KMS-11 (cell line): ENCODE measurements around the gene GSTM3.

Source experiments
- H2AFZ ChIP-seq: fragments of 200-600 bp; sonication (generic); 2 replicates; pipeline ENCODE4 v1.6.1; 2016; ENCODE audit warnings: antibody characterized with exemption, mixed run types, low read depth
- H3K27ac ChIP-seq: fragments of 200-600 bp; sonication (generic); 2 replicates; pipeline ENCODE4 v1.6.1; 2016; ENCODE audit warnings: mild to moderate bottlenecking, mixed run types
- H3K27me3 ChIP-seq: fragments of 200-600 bp; sonication (generic); 2 replicates; pipeline ENCODE4 v1.6.1; 2017; ENCODE audit warnings: mild to moderate bottlenecking, low read depth, mixed run types, moderate library complexity; ENCODE audit not compliant: insufficient read depth
- H3K36me3 ChIP-seq: fragments of 200-600 bp; sonication (generic); 2 replicates; pipeline ENCODE4 v1.6.1; 2017; ENCODE audit warnings: mild to moderate bottlenecking, mixed run types; ENCODE audit not compliant: insufficient read depth
- H3K4me1 ChIP-seq: fragments of 200-600 bp; sonication (generic); 2 replicates; pipeline ENCODE4 v1.6.1; 2016; ENCODE audit warnings: mild to moderate bottlenecking, low read depth, mixed run types; ENCODE audit not compliant: poor library complexity, severe bottlenecking
- H3K4me2 ChIP-seq: fragments of 200-600 bp; sonication (generic); 2 replicates; pipeline ENCODE4 v1.7.0; 2016; ENCODE audit warnings: mild to moderate bottlenecking, mixed run types
- H3K4me3 ChIP-seq: fragments of 200-600 bp; sonication (generic); IDR thresholded peaks from 2 replicates; pipeline ENCODE4 v1.6.1; 2017; ENCODE audit warnings: low read depth, low read length, mixed read lengths; ENCODE audit not compliant: insufficient read depth
- H3K79me2 ChIP-seq: fragments of 200-600 bp; sonication (generic); 2 replicates; pipeline ENCODE4 v1.6.1; 2016; ENCODE audit warnings: low read depth, mixed run types; ENCODE audit not compliant: insufficient read depth
- H3K9ac ChIP-seq: fragments of 200-600 bp; sonication (generic); 2 replicates; pipeline ENCODE4 v1.6.1; 2016; ENCODE audit warnings: mild to moderate bottlenecking, mixed run types
- H4K20me1 ChIP-seq: fragments of 200-600 bp; sonication (generic); 2 replicates; pipeline ENCODE4 v1.6.1; 2016; ENCODE audit warnings: mild to moderate bottlenecking, mixed run types; ENCODE audit not compliant: insufficient read depth
- CTCF ChIP-seq: fragments of 200-600 bp; sonication (generic); conservative IDR thresholded peaks from 2 replicates; pipeline ENCODE4 v1.6.1; 2017; ENCODE audit warnings: low read depth, mild to moderate bottlenecking, antibody characterized with exemption, low read length, moderate library complexity, mixed read lengths

The GSTM3 gene

GRCh38 chr1:109718495-109718894 lies 22.3 kb downstream of the GSTM3 start:
- no peak overlapping the region for H3K27ac ChIP-seq
- H3K79me2 ChIP-seq = no peaks in the 10 kb centered on the region
- no peak overlapping the region for H3K4me3 ChIP-seq
- H3K27me3 ChIP-seq = no peaks in the 10 kb centered on the region
- H3K4me1 ChIP-seq = peaks cover 16% of the 10 kb centered on the region
- no peak overlapping the region for H2AFZ ChIP-seq
- no peak for TF ChIP-seq CTCF
- no peaks in the 10 kb centered on the region for H3K36me3 ChIP-seq
- H3K4me2 ChIP-seq = no peak overlapping the region
- no peak overlapping the region for H3K9ac ChIP-seq
- no peaks in the 10 kb centered on the region for H4K20me1 ChIP-seq

- peaks cover 16% of the 10 kb centered on the region for H3K4me1 ChIP-seq
- H3K27ac ChIP-seq = no peak overlapping the region
- H3K27me3 ChIP-seq = no peaks in the 10 kb centered on the region
- no peaks in the 10 kb centered on the region for H4K20me1 ChIP-seq
- no peaks in the 10 kb centered on the region for H3K36me3 ChIP-seq
- H3K4me2 ChIP-seq = no peak overlapping the region
- TF ChIP-seq CTCF = no peak
- no peak overlapping the region for H2AFZ ChIP-seq
- H3K9ac ChIP-seq = no peak overlapping the region
- no peaks in the 10 kb centered on the region for H3K79me2 ChIP-seq
- no peak overlapping the region for H3K4me3 ChIP-seq
Measured at GRCh38 chr1:109717729-109718128, 23.1 kb downstream of the GSTM3 start.

GRCh38 chr1:109716570-109717090 lies 24.2 kb downstream of the GSTM3 start:
- Histone ChIP-seq H3K79me2 (no peaks in the 10 kb centered on the region), H3K4me2 (no peak overlapping the region), H3K36me3 (no peaks in the 10 kb centered on the region), H3K27me3 (no peaks in the 10 kb centered on the region), H3K9ac (no peak overlapping the region), H3K4me1 (peaks cover 16% of the 10 kb centered on the region), H3K27ac (no peak overlapping the region), H3K4me3 (no peak overlapping the region), H2AFZ (no peak overlapping the region), H4K20me1 (no peaks in the 10 kb centered on the region)
- TF ChIP-seq CTCF = no peak

GRCh38 chr1:109716121-109716520 lies 24.7 kb downstream of the GSTM3 start:
- Histone ChIP-seq H3K36me3 (no peaks in the 10 kb centered on the region), H3K79me2 (no peaks in the 10 kb centered on the region), H2AFZ (no peak overlapping the region), H3K27ac (no peak overlapping the region), H3K4me1 (peaks cover 16% of the 10 kb centered on the region), H4K20me1 (no peaks in the 10 kb centered on the region), H3K4me3 (no peak overlapping the region), H3K4me2 (no peak overlapping the region), H3K27me3 (no peaks in the 10 kb centered on the region), H3K9ac (no peak overlapping the region)
- no peak for TF ChIP-seq CTCF
